Suprapubic skin (tissue), 4 donors: ENCODE results near the gene LAMTOR5. TPM values are rescaled to one million over a fixed set of nuclear protein-coding genes. Genes with fewer than 3 reads are reported as not detected.
"Not testable (repeated sequence)": the region's sequence is repeated elsewhere in the genome, so short reads cannot be mapped to it uniquely, and the experiment has no call there.

ENCODE experiments used
- DNase-seq, 2 donors: peaks; one replicate each; pipeline ENCODE4 v3.0.0-alpha.2; 2019; ENCODE audit warnings: low spot score in 2 of 2
- H3K27ac ChIP-seq: fragments of 200-600 bp; sonication (generic); one replicate; pipeline ENCODE4 v1.5.1; 2019
- H3K27me3 ChIP-seq: fragments of 200-600 bp; sonication (generic); one replicate; pipeline ENCODE4 v1.5.1; 2019
- H3K36me3 ChIP-seq: fragments of 200-600 bp; sonication (generic); one replicate; pipeline ENCODE4 v1.5.1; 2019
- H3K4me1 ChIP-seq: fragments of 200-600 bp; sonication (generic); one replicate; pipeline ENCODE4 v1.5.1; 2019
- H3K4me3 ChIP-seq: fragments of 200-600 bp; sonication (generic); one replicate; pipeline ENCODE4 v1.5.1; 2019; ENCODE audit warnings: mild to moderate bottlenecking
- H3K9me3 ChIP-seq: fragments of 200-600 bp; sonication (generic); one replicate; pipeline ENCODE4 v1.5.1; 2019
- CTCF ChIP-seq, 2 donors: fragments of 200-600 bp in 1 of 2; fragments of 450-650 bp in 1 of 2; sonication (generic) in 1 of 2; IDR thresholded peaks; one replicate each; pipeline ENCODE4 v1.5.1; 2016 to 2019; ENCODE audit warnings: antibody characterized with exemption in 2 of 2, mild to moderate bottlenecking in 1 of 2, moderate library complexity in 1 of 2
- EP300 ChIP-seq: sonication (generic); formaldehyde crosslinking; IDR thresholded peaks from one replicate; pipeline ENCODE4 v1.6.1; 2017; ENCODE audit warnings: antibody characterized with exemption
- POLR2A ChIP-seq, 2 donors: fragments of 450-650 bp; IDR thresholded peaks; one replicate each; pipeline ENCODE4 v1.6.1; 2017; ENCODE audit warnings: antibody characterized with exemption in 2 of 2, mild to moderate bottlenecking in 2 of 2, moderate library complexity in 2 of 2
- POLR2AphosphoS5 ChIP-seq, 3 donors: sonication (generic); formaldehyde crosslinking; IDR thresholded peaks; one replicate each; pipeline ENCODE4 v1.6.1; 2017; ENCODE audit warnings: antibody characterized with exemption in 3 of 3
- WGBS: methylation state at CpG from one replicate; pipeline ENCODE4 v1.1.5; 2018; 5-methylcytosine and 5-hydroxymethylcytosine counted together
- total RNA-seq, 4 donors: library from RNA; depleted of rRNA; stranded (reverse); fragments of >200 nt; gene quantifications; one replicate each; pipeline ENCODE4 v1.1.0, GENCODE V29; 2016

Gene LAMTOR5
- total RNA-seq, 4 donors from 2014 or later: 53.7 to 81.2 (median 63.3) TPM

GRCh38 chr1:110420023-110420662 lies 12.6 kb upstream of the LAMTOR5 start:
- Histone ChIP-seq H3K36me3 (no peaks in the 10 kb centered on the region), H3K9me3 (no peaks in the 10 kb centered on the region), H3K27ac (peak overlapping the region; percentile 75), H3K4me1 (peaks cover 9% of the 10 kb centered on the region), H3K4me3 (no peak overlapping the region), H3K27me3 (no peaks in the 10 kb centered on the region)
- no peak for TF ChIP-seq EP300
- no peak for TF ChIP-seq CTCF (IDR thresholded peaks at IDR 0.05)
- TF ChIP-seq POLR2AphosphoS5 (IDR thresholded peaks at IDR 0.05): no peak
- no peak for TF ChIP-seq POLR2A (IDR thresholded peaks at IDR 0.05)
- 85% methylated on average over 10 of the region's 10 CpGs for WGBS
- no peak for DNase-seq

- Histone ChIP-seq H3K4me1 (peaks cover 4% of the 10 kb centered on the region), H3K27me3 (no peaks in the 10 kb centered on the region), H3K9me3 (no peaks in the 10 kb centered on the region), H3K4me3 (no peak overlapping the region), H3K36me3 (no peaks in the 10 kb centered on the region), H3K27ac (no peak overlapping the region)
- WGBS: 88% methylated on average over 1 of the region's 1 CpG
- DNase-seq: no peak
- TF ChIP-seq POLR2AphosphoS5 (IDR thresholded peaks at IDR 0.05) (no peak), EP300 (no peak), POLR2A (IDR thresholded peaks at IDR 0.05) (no peak), CTCF (IDR thresholded peaks at IDR 0.05) (no peak)
These were observed 11.2 kb upstream of the LAMTOR5 start for GRCh38 chr1:110418729-110419128.

- 77% methylated on average over 1 of the region's 1 CpG for WGBS
- not testable (repeated sequence) for H3K4me3 ChIP-seq, H3K9me3 ChIP-seq, DNase-seq, H3K27me3 ChIP-seq, H3K27ac ChIP-seq, H3K36me3 ChIP-seq
- H3K4me1 ChIP-seq: peaks cover 13% of the 10 kb centered on the region
These were observed 5.6 kb upstream of the LAMTOR5 start for GRCh38 chr1:110413045-110413444.

- Histone ChIP-seq H3K9me3 (no peaks in the 10 kb centered on the region), H3K4me1 (peaks cover 14% of the 10 kb centered on the region), H3K27ac (no peak overlapping the region), H3K4me3 (no peak overlapping the region), H3K27me3 (no peaks in the 10 kb centered on the region), H3K36me3 (no peaks in the 10 kb centered on the region)
- DNase-seq: peak in 1 of 2 donors; percentile 83
- no peak for TF ChIP-seq POLR2A (IDR thresholded peaks at IDR 0.05)
- peak; percentile 62 to 69 for TF ChIP-seq CTCF (IDR thresholded peaks at IDR 0.05)
- no peak for TF ChIP-seq EP300
- TF ChIP-seq POLR2AphosphoS5 (IDR thresholded peaks at IDR 0.05): no peak
- 14% methylated on average over 4 of the region's 4 CpGs for WGBS
These were observed 5.1 kb upstream of the LAMTOR5 start for GRCh38 chr1:110412576-110412975.

GRCh38 chr1:110411173-110411735 lies 3.8 kb upstream of the LAMTOR5 start:
- WGBS: 95% methylated on average over 7 of the region's 7 CpGs
- H3K9me3 ChIP-seq: no peaks in the 10 kb centered on the region

More at GRCh38 chr1:110411173-110411735, 3.8 kb upstream of the LAMTOR5 start:
- Histone ChIP-seq H3K4me3 (no peak overlapping the region), H3K36me3 (no peaks in the 10 kb centered on the region), H3K27me3 (no peaks in the 10 kb centered on the region), H3K4me1 (peaks cover 19% of the 10 kb centered on the region), H3K27ac (no peak overlapping the region)
- DNase-seq: no peak
- no peak for TF ChIP-seq POLR2AphosphoS5 (IDR thresholded peaks at IDR 0.05)
- no peak for TF ChIP-seq CTCF (IDR thresholded peaks at IDR 0.05)
- no peak for TF ChIP-seq EP300
- TF ChIP-seq POLR2A (IDR thresholded peaks at IDR 0.05): no peak
